HAP-1 (cell line): ENCODE data around the gene TXLNA.

Source experiments
- DNase-seq, 2 experiments: peaks; one replicate each; pipeline ENCODE4 v3.0.0-alpha.2; 2016 to 2020; ENCODE audit warnings: low spot score in 2 of 2
- H3K27me3 ChIP-seq: fragments of 250-450 bp; sonication (Bioruptor Pico); 2 replicates; pipeline ENCODE4 v1.5.1; 2020; ENCODE audit warnings: low read depth, mild to moderate bottlenecking, moderate library complexity
- H3K36me3 ChIP-seq: fragments of 250-450 bp; sonication (Bioruptor Pico); replicated peaks from 2 replicates; pipeline ENCODE4 v1.5.1; 2020; ENCODE audit warnings: mild to moderate bottlenecking
- H3K4me1 ChIP-seq: fragments of 250-450 bp; sonication (Bioruptor Pico); 2 replicates; pipeline ENCODE4 v1.5.1; 2020; ENCODE audit warnings: mild to moderate bottlenecking
- H3K4me3 ChIP-seq: fragments of 250-450 bp; sonication (Bioruptor Pico); 2 replicates; pipeline ENCODE4 v1.5.1; 2020; ENCODE audit warnings: mild to moderate bottlenecking, moderate library complexity
- H3K9me3 ChIP-seq: fragments of 250-450 bp; sonication (Bioruptor Pico); 2 replicates; pipeline ENCODE4 v1.5.1; 2020; ENCODE audit warnings: mild to moderate bottlenecking, moderate library complexity
- in situ Hi-C: fragments of 300-500 bp; cut with MboI; formaldehyde crosslinking; loops from 3 replicates; pipeline ENCODE4 v1.14.3; 2020; ENCODE audit warnings: low sequenced_read_pairs, inconsistent platforms, mixed read lengths

Gene TXLNA

GRCh38 chr1:32195531-32195930, 16.1 kb downstream of the TXLNA start:
- H3K4me1 ChIP-seq, result peaks cover 7% of the 10 kb centered on the region
- no peaks in the 10 kb centered on the region for H3K9me3 ChIP-seq
- H3K4me3 ChIP-seq, result no peak overlapping the region
- in situ Hi-C loops, result no loop called here
- DNase-seq, result no peak
- no peaks in the 10 kb centered on the region for H3K27me3 ChIP-seq
- peaks cover 77% of the 10 kb centered on the region for H3K36me3 ChIP-seq

DNA sequence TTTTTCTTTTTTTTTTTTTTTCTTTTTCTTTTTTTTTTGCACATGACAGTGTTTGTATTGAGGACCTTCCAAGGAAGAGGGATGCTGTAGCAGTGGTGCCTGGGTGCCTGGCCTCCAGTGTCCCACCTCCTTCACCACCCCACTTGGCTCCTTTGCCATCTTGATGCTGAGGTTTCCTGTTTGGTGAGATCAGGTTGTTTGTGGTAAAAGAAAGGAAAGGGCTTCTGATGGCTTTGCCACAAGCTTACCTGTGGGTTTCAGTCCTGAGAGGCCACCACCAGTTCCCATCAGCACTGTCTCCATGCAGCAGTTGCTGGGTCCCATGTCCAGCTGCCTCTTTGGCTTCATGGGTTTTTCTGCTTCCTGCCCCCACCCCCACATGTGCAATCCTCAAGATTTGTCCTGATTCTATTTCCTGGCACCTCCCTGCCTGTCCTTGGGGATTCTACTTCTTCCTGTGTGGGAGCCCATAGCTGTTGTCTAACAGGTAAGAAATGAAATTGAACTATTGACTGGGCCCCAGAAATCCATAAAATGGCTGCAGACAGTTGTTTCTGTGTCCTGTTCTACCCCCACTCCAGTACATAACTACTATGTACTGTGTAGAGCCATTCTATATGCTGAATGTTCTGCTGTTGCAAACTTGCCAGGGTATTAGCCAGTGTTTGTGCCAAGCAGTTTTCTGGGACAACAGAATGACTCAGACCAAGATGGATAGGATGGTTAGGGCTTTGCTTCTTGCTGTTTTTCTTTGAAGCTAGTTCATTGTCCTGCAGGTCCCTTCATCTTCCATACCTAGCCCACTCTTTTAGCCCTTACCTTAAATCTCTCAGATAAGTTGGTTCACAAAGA, 16.7 kb downstream of the TXLNA start:
- no peaks in the 10 kb centered on the region for H3K27me3 ChIP-seq
- H3K9me3 ChIP-seq, result no peaks in the 10 kb centered on the region
- DNase-seq, result no peak
- H3K4me3 ChIP-seq, result no peak overlapping the region
- in situ Hi-C loops, result no loop called here
- H3K36me3 ChIP-seq, result peaks cover 70% of the 10 kb centered on the region
- peaks cover 8% of the 10 kb centered on the region for H3K4me1 ChIP-seq

GRCh38 chr1:32197074-32197473, 17.6 kb downstream of the TXLNA start:
- no peaks in the 10 kb centered on the region for H3K27me3 ChIP-seq
- in situ Hi-C loops, result no loop called here
- no peak for DNase-seq
- H3K36me3 ChIP-seq, result peaks cover 61% of the 10 kb centered on the region
- H3K4me1 ChIP-seq, result peaks cover 14% of the 10 kb centered on the region
- no peaks in the 10 kb centered on the region for H3K9me3 ChIP-seq
- H3K4me3 ChIP-seq, result no peak overlapping the region

GRCh38 chr1:32197837-32198236, 18.4 kb downstream of the TXLNA start:
- Histone ChIP-seq H3K36me3 (peaks cover 54% of the 10 kb centered on the region), H3K4me1 (peaks cover 14% of the 10 kb centered on the region), H3K4me3 (no peak overlapping the region), H3K27me3 (no peaks in the 10 kb centered on the region), H3K9me3 (no peaks in the 10 kb centered on the region)
- in situ Hi-C loops, result no loop called here
- no peak for DNase-seq

- peaks cover 48% of the 10 kb centered on the region for H3K36me3 ChIP-seq
- H3K4me1 ChIP-seq, result peaks cover 14% of the 10 kb centered on the region
- DNase-seq, result no peak
- H3K27me3 ChIP-seq, result no peaks in the 10 kb centered on the region
- H3K9me3 ChIP-seq, result no peaks in the 10 kb centered on the region
- in situ Hi-C loops, result no loop called here
- no peak overlapping the region for H3K4me3 ChIP-seq
Measured at GRCh38 chr1:32198237-32199042, 19.0 kb downstream of the TXLNA start.

DNA sequence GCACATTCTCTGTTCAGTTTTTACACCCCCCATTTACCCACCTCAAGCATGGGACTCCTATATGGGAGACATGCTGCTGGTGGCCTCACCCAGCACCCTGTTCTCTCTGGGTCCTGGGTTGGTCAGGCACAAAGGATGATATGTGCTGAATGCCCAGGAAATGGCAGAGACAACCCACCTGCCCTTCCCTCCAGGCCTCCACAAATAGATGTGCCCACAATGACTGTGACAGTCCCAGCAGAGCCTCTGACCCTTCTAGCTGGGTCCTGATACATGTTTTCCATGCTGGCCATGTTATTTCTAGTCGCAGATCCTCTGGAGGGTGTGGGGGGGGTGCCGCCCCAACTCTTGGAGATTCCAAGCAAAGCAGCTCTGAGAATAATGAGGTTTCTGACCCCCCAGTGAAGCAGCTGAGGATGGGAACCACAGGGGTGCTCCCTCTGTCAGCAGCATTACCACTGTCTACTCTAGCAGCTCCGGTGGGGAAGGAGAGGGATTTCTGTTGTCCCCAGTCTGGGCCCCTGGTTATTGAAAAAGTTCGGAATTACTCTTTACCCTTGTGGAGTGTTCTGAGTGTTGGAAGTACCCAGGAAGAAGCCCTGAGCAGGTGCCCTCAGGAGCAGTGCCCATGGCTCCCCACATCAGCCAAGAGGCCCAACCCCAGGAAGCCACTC, 19.7 kb downstream of the TXLNA start:
- in situ Hi-C loops, result no loop called here
- Histone ChIP-seq H3K4me3 (no peak overlapping the region), H3K9me3 (no peaks in the 10 kb centered on the region), H3K4me1 (peaks cover 14% of the 10 kb centered on the region), H3K36me3 (peaks cover 40% of the 10 kb centered on the region), H3K27me3 (no peaks in the 10 kb centered on the region)
- no peak for DNase-seq

GRCh38 chr1:32199717-32200072, 20.2 kb downstream of the TXLNA start:
- in situ Hi-C loops, result no loop called here
- H3K9me3 ChIP-seq, result no peaks in the 10 kb centered on the region
- H3K4me3 ChIP-seq, result no peak overlapping the region
- DNase-seq, result no peak
- H3K4me1 ChIP-seq, result peaks cover 14% of the 10 kb centered on the region
- no peaks in the 10 kb centered on the region for H3K27me3 ChIP-seq
- H3K36me3 ChIP-seq, result peaks cover 35% of the 10 kb centered on the region

DNA sequence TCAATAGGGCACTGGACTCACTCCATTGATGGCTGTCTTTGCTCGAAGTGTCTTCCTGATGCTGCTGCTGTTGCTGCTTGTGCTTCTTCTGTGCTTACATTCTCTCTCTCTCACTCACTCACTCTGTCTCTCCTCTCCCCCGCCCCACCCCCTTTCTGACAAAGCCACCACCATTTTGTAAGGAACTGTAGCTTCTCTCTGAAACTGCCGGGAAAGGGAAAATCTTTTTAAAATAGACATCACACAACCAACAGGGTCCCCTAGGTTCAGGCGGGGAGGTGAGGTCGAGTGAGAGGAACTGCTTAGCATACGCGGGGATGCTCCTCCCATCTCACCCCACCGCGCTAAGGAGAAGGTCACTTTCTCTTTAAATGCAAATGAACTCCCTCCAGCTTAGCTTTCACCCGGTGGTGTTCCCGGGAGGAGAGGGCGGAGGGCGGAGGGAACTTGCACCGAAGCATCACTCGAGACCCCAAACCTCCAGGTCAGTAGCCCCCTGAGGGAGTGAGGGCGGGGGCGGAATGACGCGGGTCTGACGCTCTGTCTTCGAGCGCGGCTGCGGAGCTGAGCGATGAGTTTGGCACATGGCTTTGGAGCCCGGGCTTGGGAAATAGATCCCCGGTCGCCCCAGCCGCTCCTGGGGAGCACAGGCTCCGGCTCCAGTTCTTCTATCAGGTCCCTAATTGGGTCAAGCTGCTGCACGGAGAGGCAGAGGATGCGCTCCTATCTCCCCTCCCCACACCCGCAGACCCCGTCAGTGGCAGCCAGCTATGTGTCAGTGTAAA, 20.9 kb downstream of the TXLNA start, which contains the start of gene CCDC28B:
CCDC28B (plus strand) TSS at position 370 of the 785 bp plus-strand sequence. CDS start 1,341 bp downstream, outside the sequence.
- H3K4me1 ChIP-seq, result peaks cover 14% of the 10 kb centered on the region
- H3K36me3 ChIP-seq, result peaks cover 28% of the 10 kb centered on the region
- peak within 1 kb of the TSS; percentile 60 for H3K4me3 ChIP-seq
- H3K27me3 ChIP-seq, result no peaks in the 10 kb centered on the region
- H3K9me3 ChIP-seq, result no peaks in the 10 kb centered on the region
- peak; percentile 84 to 89 for DNase-seq
- in situ Hi-C loops, result no loop called here

GRCh38 chr1:32201011-32201855, 21.8 kb downstream of the TXLNA start:
- Histone ChIP-seq H3K4me1 (peaks cover 14% of the 10 kb centered on the region), H3K36me3 (peaks cover 22% of the 10 kb centered on the region), H3K4me3 (peak overlapping the region; percentile 60), H3K9me3 (no peaks in the 10 kb centered on the region), H3K27me3 (no peaks in the 10 kb centered on the region)
- peak; percentile 53 to 82 for DNase-seq
- in situ Hi-C loops, result no loop called here

DNA sequence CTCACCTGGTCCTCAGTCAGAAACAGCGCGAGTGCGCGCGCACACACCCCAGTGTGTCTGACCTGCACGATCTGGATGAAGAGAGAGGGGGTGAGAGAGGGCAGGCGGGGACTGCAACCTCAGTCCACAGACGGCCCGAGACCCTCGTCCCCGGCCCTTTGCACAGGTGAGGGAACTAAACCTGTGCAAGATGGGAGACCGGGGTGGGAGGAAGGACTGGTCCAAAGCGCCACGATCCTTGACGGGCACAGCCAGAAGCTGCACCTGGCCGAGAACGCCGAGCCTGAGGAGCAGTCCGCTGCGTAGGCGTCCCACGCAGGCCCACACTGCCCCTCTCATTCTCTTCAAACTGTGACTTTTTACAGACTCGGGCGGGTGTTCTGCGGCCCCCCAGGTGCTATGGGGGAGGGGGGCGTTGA, 25.5 kb downstream of the TXLNA start:
- Histone ChIP-seq H3K9me3 (no peaks in the 10 kb centered on the region), H3K4me3 (peak overlapping the region; percentile 61), H3K4me1 (peaks cover 11% of the 10 kb centered on the region), H3K36me3 (peaks cover 15% of the 10 kb centered on the region), H3K27me3 (no peaks in the 10 kb centered on the region)
- no peak for DNase-seq
- in situ Hi-C loops, result no loop called here

DNA sequence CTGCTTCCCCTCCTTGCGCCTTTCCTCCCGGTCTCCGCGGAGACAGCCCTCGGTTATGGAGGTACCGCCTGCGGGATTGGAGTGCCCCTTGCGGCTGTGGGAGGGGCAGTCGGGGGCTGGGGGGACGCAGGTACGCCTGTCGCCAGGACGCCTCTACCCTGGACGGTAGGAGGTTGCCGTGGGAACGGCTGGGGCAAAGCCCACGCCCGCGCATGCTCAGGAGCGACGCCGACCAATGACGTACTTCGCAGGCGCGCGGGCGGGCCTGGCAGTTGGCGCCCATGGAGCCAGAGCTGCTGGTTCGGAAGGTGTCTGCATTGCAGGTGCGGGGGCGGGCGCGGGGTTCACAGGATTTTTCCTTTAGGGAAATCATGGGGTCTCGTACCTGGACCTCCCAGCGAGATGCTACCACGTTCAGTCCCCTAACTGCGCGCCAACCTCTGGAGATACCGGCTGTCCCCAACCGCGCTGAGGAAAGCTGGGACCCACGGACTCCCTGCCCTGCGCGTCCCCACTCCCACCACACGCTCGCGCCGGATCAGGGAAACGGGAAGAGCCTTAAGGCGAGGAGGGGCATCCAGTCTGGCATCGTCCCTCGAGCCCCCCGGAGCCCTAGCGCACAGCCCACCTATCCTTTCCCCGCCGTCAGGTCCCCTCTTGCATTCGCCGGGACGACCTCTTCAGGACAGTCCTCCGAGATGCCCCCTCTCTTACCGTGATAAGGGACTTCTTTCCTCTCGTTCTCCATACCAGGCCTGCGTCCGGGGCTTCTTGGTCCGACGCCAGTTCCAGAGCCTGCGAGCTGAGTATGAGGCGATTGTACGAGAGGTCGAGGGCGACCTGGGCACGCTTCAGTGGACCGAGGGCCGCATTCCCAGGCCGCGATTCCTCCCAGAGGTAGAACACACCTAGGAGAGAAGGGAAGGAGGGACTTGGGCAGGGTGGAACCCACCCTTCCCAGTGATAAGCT, 26.2 kb downstream of the TXLNA start, which contains the start of gene IQCC:
IQCC (plus strand) TSS at position 271 of the 970 bp plus-strand sequence; CDS start at position 282, 11 bp downstream.
- Histone ChIP-seq H3K9me3 (no peaks in the 10 kb centered on the region), H3K27me3 (no peaks in the 10 kb centered on the region), H3K36me3 (peaks cover 15% of the 10 kb centered on the region), H3K4me1 (peaks cover 7% of the 10 kb centered on the region), H3K4me3 (peak within 1 kb of the TSS; percentile 61)
- DNase-seq, result peak; percentile 73 to 92
- in situ Hi-C loops, result no loop called here
